CD14-positive monocyte (primary cell): Measurements from ENCODE around the gene PCID2. TPM values are rescaled to one million over a fixed set of nuclear protein-coding genes. Genes with fewer than 3 reads are reported as not detected.

Source experiments
- DNase-seq, 3 donors: peaks; one replicate each; pipeline ENCODE4 v3.0.0-alpha.2; 2011 to 2022
- H2AFZ ChIP-seq: 2 replicates; pipeline ENCODE4 v1.6.0; 2012; ENCODE audit warnings: mild to moderate bottlenecking, low read depth, low read length, inconsistent platforms; ENCODE audit not compliant: insufficient read depth, poor library complexity, severe bottlenecking
- H3K27ac ChIP-seq, 2 donors: 1 replicate in 1 of 2; 2 replicates in 1 of 2; pipeline ENCODE4 v1.5.1; 2012 to 2013; ENCODE audit warnings: low read length in 2 of 2, control low read depth in 1 of 2, inconsistent platforms in 1 of 2, low read depth in 1 of 2, mild to moderate bottlenecking in 1 of 2
- H3K27me3 ChIP-seq, 2 donors: one replicate each; pipeline versions ENCODE4 v1.6.0 to v1.6.1; 2011 to 2013; ENCODE audit warnings: low read length in 2 of 2; ENCODE audit not compliant: control insufficient read depth in 2 of 2, insufficient read depth in 2 of 2
- H3K36me3 ChIP-seq, 2 donors: replicated peaks in 1 of 2; 1 replicate in 1 of 2; 2 replicates in 1 of 2; pipeline versions ENCODE4 v1.5.1 to v1.6.1; 2012 to 2013; ENCODE audit warnings: low read length in 2 of 2, control low read depth in 1 of 2, inconsistent platforms in 1 of 2, mild to moderate bottlenecking in 1 of 2; ENCODE audit not compliant: insufficient read depth in 2 of 2, control insufficient read depth in 1 of 2
- H3K4me1 ChIP-seq, 2 donors: 1 replicate in 1 of 2; 2 replicates in 1 of 2; pipeline versions ENCODE4 v1.5.1 to v1.6.1; 2012 to 2013; ENCODE audit warnings: low read length in 2 of 2, control low read depth in 1 of 2, inconsistent platforms in 1 of 2, mild to moderate bottlenecking in 1 of 2, moderate library complexity in 1 of 2; ENCODE audit not compliant: insufficient read depth in 2 of 2, control insufficient read depth in 1 of 2
- H3K4me2 ChIP-seq: replicated peaks from 2 replicates; pipeline ENCODE3; 2012; ENCODE audit warnings: low read length, moderate library complexity, mild to moderate bottlenecking; ENCODE audit not compliant: poor library complexity, severe bottlenecking; ENCODE audit errors: extremely low read depth
- H3K4me3 ChIP-seq, 3 experiments: fragments of 200-600 bp in 1 of 3; sonication (generic) in 1 of 3; replicated peaks in 1 of 3; 1 replicate in 2 of 3; 2 replicates in 1 of 3; pipeline ENCODE4 v1.5.1; 2011 to 2013; ENCODE audit warnings: low read length in 3 of 3, mild to moderate bottlenecking in 3 of 3, control low read depth in 2 of 3, low read depth in 2 of 3, inconsistent platforms in 1 of 3, moderate library complexity in 1 of 3
- H3K79me2 ChIP-seq: 2 replicates; pipeline ENCODE4 v1.6.0; 2012; ENCODE audit warnings: mild to moderate bottlenecking, control low read depth, inconsistent platforms, low read length, moderate library complexity; ENCODE audit not compliant: insufficient read depth
- H3K9ac ChIP-seq: 2 replicates; pipeline ENCODE4 v1.6.0; 2017; ENCODE audit warnings: low read length, mild to moderate bottlenecking; ENCODE audit not compliant: insufficient read depth, poor library complexity, severe bottlenecking
- H3K9me3 ChIP-seq, 2 donors: replicated peaks in 1 of 2; 1 replicate in 1 of 2; 2 replicates in 1 of 2; pipeline versions ENCODE4 v1.5.1 to v1.6.1; 2012 to 2013; ENCODE audit warnings: low read length in 2 of 2, control low read depth in 1 of 2; ENCODE audit not compliant: control insufficient read depth in 1 of 2, insufficient read depth in 1 of 2
- H4K20me1 ChIP-seq: 2 replicates; pipeline ENCODE4 v1.6.0; 2012; ENCODE audit warnings: mild to moderate bottlenecking, low read length, control low read depth, moderate library complexity; ENCODE audit not compliant: insufficient read depth
- H3K27ac Mint-ChIP-seq, 7 donors: one replicate each; pipeline ENCODE4 v1.8.0; 2020; ENCODE audit warnings: mild to moderate bottlenecking in 7 of 7, mixed read lengths in 7 of 7, moderate library complexity in 6 of 7, inconsistent platforms in 2 of 7
- H3K27me3 Mint-ChIP-seq, 3 donors: one replicate each; pipeline ENCODE4 v1.8.0; 2021 to 2022; ENCODE audit warnings: low read depth in 3 of 3, mild to moderate bottlenecking in 3 of 3, mixed read lengths in 3 of 3, moderate library complexity in 3 of 3, inconsistent platforms in 1 of 3
- H3K36me3 Mint-ChIP-seq, 2 donors: one replicate each; pipeline ENCODE4 v1.8.0; 2020; ENCODE audit warnings: mixed read lengths in 2 of 2, inconsistent platforms in 1 of 2, mild to moderate bottlenecking in 1 of 2
- H3K4me1 Mint-ChIP-seq: one replicate; pipeline ENCODE4 v1.8.0; 2020; ENCODE audit warnings: mild to moderate bottlenecking, mixed read lengths
- H3K4me3 Mint-ChIP-seq, 2 donors: one replicate each; pipeline ENCODE4 v1.8.0; 2020; ENCODE audit warnings: mild to moderate bottlenecking in 2 of 2, mixed read lengths in 2 of 2, moderate library complexity in 1 of 2
- H3K9me3 Mint-ChIP-seq, 7 donors: one replicate each; pipeline ENCODE4 v1.8.0; 2020 to 2022; ENCODE audit warnings: mixed read lengths in 7 of 7, mild to moderate bottlenecking in 6 of 7, moderate library complexity in 6 of 7, inconsistent platforms in 2 of 7
- CTCF ChIP-seq: fragments of 200-600 bp; IDR thresholded peaks from one replicate; pipeline ENCODE4 v1.8.0; 2022; ENCODE audit warnings: antibody characterized with exemption, mild to moderate bottlenecking
- WGBS: methylation state at CpG from one replicate; pipeline ENCODE4 v1.1.5; 2013; ENCODE audit warnings: missing lambda C conversion rate; ENCODE audit not compliant: insufficient coverage; 5-methylcytosine and 5-hydroxymethylcytosine counted together
- intact Hi-C, 2 donors: fragments of 100-400 bp; cut with micrococcal nuclease; formaldehyde crosslinking; loops; one replicate each; pipeline versions ENCODE4 v1.15.0 to v1.15.1; 2023
- polyA plus RNA-seq, 3 donors: library from polyadenylated mRNA; depleted of rRNA in 1 of 3; unstranded in 2 of 3; stranded (reverse) in 1 of 3; fragments of 300-500 nt in 2 of 3; fragments of >200 nt in 1 of 3; fragmentation: Illumina TruSeq in 2 of 3; gene quantifications; 1 replicate in 2 of 3; 2 replicates in 1 of 3; pipeline ENCODE4 v1.2.3, GENCODE V29; 2012 to 2021

PCID2 gene
- polyA plus RNA-seq, 3 donors: 31.5 to 39.8 (median 34.2) TPM

GRCh38 chr13:113220877-113221276 is 12.4 kb upstream of the PCID2 start:
- Mint-ChIP-seq H3K9me3 (peaks cover 0 to 1% (median 0%) of the 10 kb centered on the region in 7 donors), H3K27ac (no peak overlapping the region), H3K27me3 (no peaks in the 10 kb centered on the region), H3K4me1 (no peaks in the 10 kb centered on the region), H3K36me3 (peaks cover 62 to 65% of the 10 kb centered on the region in 2 donors), H3K4me3 (no peak overlapping the region)
- DNase-seq: no peak
- no peaks in the 10 kb centered on the region for H3K9me3 ChIP-seq
- peaks cover 63 to 83% of the 10 kb centered on the region in 2 donors for H3K36me3 ChIP-seq
- 100% methylated on average over 7 of the region's 7 CpGs for WGBS
- peaks cover 97% of the 10 kb centered on the region for H4K20me1 ChIP-seq
- no peak overlapping the region for H3K9ac ChIP-seq
- H3K27ac ChIP-seq: no peak overlapping the region
- no peaks in the 10 kb centered on the region for H3K4me1 ChIP-seq
- H3K4me3 ChIP-seq: no peak overlapping the region
- H3K4me2 ChIP-seq: no peak overlapping the region
- TF ChIP-seq CTCF: no peak
- H3K27me3 ChIP-seq: no peaks in the 10 kb centered on the region
- no peak overlapping the region for H2AFZ ChIP-seq
- H3K79me2 ChIP-seq: peaks cover 78% of the 10 kb centered on the region
- intact Hi-C loops: no loop called here

DNA sequence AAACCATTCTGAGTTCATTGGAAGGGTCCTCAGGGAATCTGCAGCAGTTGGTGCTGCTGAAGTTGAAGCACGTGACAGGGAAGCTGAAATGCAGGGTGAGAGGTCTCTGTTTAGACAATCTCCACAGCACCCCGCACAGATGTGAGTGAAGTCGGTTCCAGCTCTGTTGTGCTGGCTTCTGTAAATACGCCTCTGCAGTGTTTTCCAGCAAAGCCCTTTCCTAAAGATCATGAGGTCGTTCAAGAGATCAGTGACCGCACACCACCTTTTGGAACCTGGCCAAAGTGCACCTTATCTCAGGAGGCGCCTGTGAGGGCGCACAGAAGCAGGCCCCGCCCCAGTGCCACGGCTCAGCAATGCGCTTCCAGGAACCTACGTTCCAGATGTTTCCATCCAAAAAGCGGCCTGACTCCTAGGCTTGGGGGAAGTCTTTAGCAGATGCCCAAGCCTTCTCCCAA is 11.7 kb upstream of the PCID2 start:
- Mint-ChIP-seq H3K4me1 (no peaks in the 10 kb centered on the region), H3K4me3 (no peak overlapping the region), H3K36me3 (peaks cover 55 to 58% of the 10 kb centered on the region in 2 donors), H3K9me3 (peaks cover 0 to 1% (median 0%) of the 10 kb centered on the region in 7 donors), H3K27ac (peak overlapping the region in 3 of 7 donors; percentile 15 to 53 (median 28)), H3K27me3 (no peaks in the 10 kb centered on the region)
- no peaks in the 10 kb centered on the region for H3K4me1 ChIP-seq
- H3K4me2 ChIP-seq: no peak overlapping the region
- H2AFZ ChIP-seq: no peak overlapping the region
- no peaks in the 10 kb centered on the region for H3K9me3 ChIP-seq
- H3K9ac ChIP-seq: no peak overlapping the region
- intact Hi-C loops: no loop called here
- H3K36me3 ChIP-seq: peaks cover 56 to 76% of the 10 kb centered on the region in 2 donors
- no peaks in the 10 kb centered on the region for H3K27me3 ChIP-seq
- WGBS: 97% methylated on average over 13 of the region's 13 CpGs
- H3K79me2 ChIP-seq: peaks cover 81% of the 10 kb centered on the region
- H3K4me3 ChIP-seq: no peak overlapping the region
- no peak for DNase-seq
- no peak overlapping the region for H3K27ac ChIP-seq
- no peak for TF ChIP-seq CTCF
- peaks cover 97% of the 10 kb centered on the region for H4K20me1 ChIP-seq
